ENCODE data around the gene TNFRSF1A.

The TNFRSF1A gene

GRCh38 chr12:6322352-6322751 lies 19.5 kb downstream of the TNFRSF1A start:
- DNase-seq = no peak

GRCh38 chr12:6321905-6322304 lies 20.0 kb downstream of the TNFRSF1A start:
- no peak for DNase-seq

GRCh38 chr12:6319446-6319845 lies 22.4 kb downstream of the TNFRSF1A start:
- no peak for DNase-seq

GRCh38 chr12:6318440-6318879 lies 23.4 kb downstream of the TNFRSF1A start:
- no peak for DNase-seq

GRCh38 chr12:6317693-6318439 lies 24.0 kb downstream of the TNFRSF1A start:
- DNase-seq = no peak

GRCh38 chr12:6316921-6317692 lies 24.8 kb downstream of the TNFRSF1A start:
- no peak for DNase-seq

GRCh38 chr12:6315704-6316597 lies 25.9 kb downstream of the TNFRSF1A start:
- DNase-seq = no peak

GRCh38 chr12:6315184-6315583 lies 26.7 kb downstream of the TNFRSF1A start:
- DNase-seq = no peak

GRCh38 chr12:6314776-6315175 lies 27.1 kb downstream of the TNFRSF1A start:
- DNase-seq = no peak

GRCh38 chr12:6313326-6313940 lies 28.4 kb downstream of the TNFRSF1A start:
- no peak for DNase-seq

- DNase-seq = peak; percentile 43
These were observed 29.1 kb downstream of the TNFRSF1A start for GRCh38 chr12:6312529-6313325.

GRCh38 chr12:6311822-6312528 lies 29.9 kb downstream of the TNFRSF1A start:
- no peak for DNase-seq

- no peak for DNase-seq
These were observed 30.9 kb downstream of the TNFRSF1A start for GRCh38 chr12:6310771-6311610.

GRCh38 chr12:6307529-6307928 lies 34.3 kb downstream of the TNFRSF1A start:
- DNase-seq = no peak

GRCh38 chr12:6306599-6307220 lies 35.2 kb downstream of the TNFRSF1A start:
- no peak for DNase-seq

- DNase-seq = no peak
These were observed 35.7 kb downstream of the TNFRSF1A start for GRCh38 chr12:6306151-6306550.

GRCh38 chr12:6303071-6303470 lies 38.8 kb downstream of the TNFRSF1A start:
- DNase-seq = no peak

GRCh38 chr12:6302621-6303020 lies 39.3 kb downstream of the TNFRSF1A start:
- DNase-seq = no peak

GRCh38 chr12:6301721-6302120 lies 40.2 kb downstream of the TNFRSF1A start:
- DNase-seq = no peak

- no peak for DNase-seq
These were observed 44.7 kb downstream of the TNFRSF1A start for GRCh38 chr12:6297170-6297569.

All from NCI-H526 treated with DMSO at 0.1 percent for 48 hours (cell line).